GM23248 (cell line): ENCODE measurements around the gene MTERF4. TPM values are rescaled to one million over a fixed set of nuclear protein-coding genes. Genes with fewer than 3 reads are reported as not detected.

Source experiments
- DNase-seq: peaks from one replicate; pipeline ENCODE4 v3.0.0-alpha.2; 2015
- H2AFZ ChIP-seq: fragments of 200-600 bp; sonication (generic); 2 replicates; pipeline ENCODE4 v1.6.1; 2016; ENCODE audit warnings: antibody characterized with exemption
- H3F3A ChIP-seq: fragments of 200-600 bp; sonication (generic); 2 replicates; pipeline ENCODE4 v1.6.1; 2016; ENCODE audit warnings: mild to moderate bottlenecking, antibody characterized with exemption, mixed run types; ENCODE audit not compliant: insufficient read depth
- H3K27ac ChIP-seq: fragments of 200-600 bp; sonication (generic); 2 replicates; pipeline ENCODE4 v1.5.1; 2016; ENCODE audit warnings: mild to moderate bottlenecking
- H3K27me3 ChIP-seq: fragments of 200-600 bp; sonication (generic); replicated peaks from 2 replicates; pipeline ENCODE4 v1.6.1; 2016; ENCODE audit warnings: mild to moderate bottlenecking; ENCODE audit not compliant: insufficient read depth
- H3K36me3 ChIP-seq: fragments of 200-600 bp; sonication (generic); 2 replicates; pipeline ENCODE4 v1.6.1; 2016; ENCODE audit warnings: low read depth, mild to moderate bottlenecking
- H3K4me1 ChIP-seq: fragments of 200-600 bp; sonication (generic); 2 replicates; pipeline ENCODE4 v1.6.1; 2016; ENCODE audit warnings: mild to moderate bottlenecking; ENCODE audit not compliant: insufficient read depth
- H3K4me2 ChIP-seq: fragments of 200-600 bp; sonication (generic); one replicate; pipeline ENCODE4 v1.6.1; 2016; ENCODE audit warnings: mild to moderate bottlenecking; ENCODE audit not compliant: unreplicated experiment
- H3K4me3 ChIP-seq: fragments of 200-600 bp; sonication (generic); 2 replicates; pipeline ENCODE4 v1.5.1; 2016; ENCODE audit warnings: mild to moderate bottlenecking
- H3K79me2 ChIP-seq: fragments of 200-600 bp; sonication (generic); 2 replicates; pipeline ENCODE4 v1.6.1; 2016; ENCODE audit warnings: mild to moderate bottlenecking; ENCODE audit not compliant: insufficient read depth
- H3K9ac ChIP-seq: fragments of 200-600 bp; sonication (generic); 2 replicates; pipeline ENCODE4 v1.6.1; 2016; ENCODE audit warnings: mild to moderate bottlenecking
- H3K9me2 ChIP-seq: fragments of 200-600 bp; sonication (generic); 2 replicates; pipeline ENCODE4 v1.6.1; 2016; ENCODE audit warnings: mixed run types, mild to moderate bottlenecking, moderate library complexity; ENCODE audit not compliant: insufficient read depth
- H3K9me3 ChIP-seq: fragments of 200-600 bp; sonication (generic); one replicate; pipeline ENCODE4 v1.6.1; 2017; ENCODE audit warnings: low read depth
- H4K20me1 ChIP-seq: fragments of 200-600 bp; sonication (generic); 2 replicates; pipeline ENCODE4 v1.6.0; 2016; ENCODE audit not compliant: insufficient read depth
- EZH2 ChIP-seq: fragments of 200-600 bp; sonication (generic); IDR thresholded peaks from 2 replicates; pipeline ENCODE4 v1.6.1; 2018; ENCODE audit warnings: antibody characterized with exemption, mild to moderate bottlenecking; ENCODE audit not compliant: insufficient read depth, poor library complexity, severe bottlenecking
- EZH2phosphoT487 ChIP-seq: fragments of 200-600 bp; sonication (generic); IDR thresholded peaks from 2 replicates; pipeline ENCODE4 v1.6.1; 2018; ENCODE audit warnings: antibody characterized with exemption, moderate library complexity, mild to moderate bottlenecking, low read depth; ENCODE audit not compliant: insufficient read depth
- WGBS, 2 experiments: methylation state at CpG; one replicate each; pipeline ENCODE4 v1.1.6; 2015 to 2017; ENCODE audit warnings: low lambda C conversion rate in 2 of 2, low coverage in 1 of 2; ENCODE audit errors: missing lambda C conversion rate in 2 of 2; 5-methylcytosine and 5-hydroxymethylcytosine counted together
- in situ Hi-C: fragments of 300-500 bp; cut with MboI; formaldehyde crosslinking; loops from 2 replicates; pipeline ENCODE4 v1.15.0; 2020
- polyA plus RNA-seq: library from polyadenylated mRNA; unstranded; fragments of >200 nt; fragmentation: Nextera tagmentation; extraction: Ambion mirVana; gene quantifications from 2 replicates; pipeline ENCODE4 v1.2.1, GENCODE V29; 2016
- total RNA-seq: library from RNA; depleted of rRNA; stranded (reverse); fragments of >200 nt; shearing (Covaris generic); gene quantifications from 2 replicates; pipeline ENCODE4 v1.2.3, GENCODE V29; 2014

The MTERF4 gene
- total and polyA plus RNA-seq, 2 experiments from 2014 or later: 15.1 to 21.0 TPM

DNA sequence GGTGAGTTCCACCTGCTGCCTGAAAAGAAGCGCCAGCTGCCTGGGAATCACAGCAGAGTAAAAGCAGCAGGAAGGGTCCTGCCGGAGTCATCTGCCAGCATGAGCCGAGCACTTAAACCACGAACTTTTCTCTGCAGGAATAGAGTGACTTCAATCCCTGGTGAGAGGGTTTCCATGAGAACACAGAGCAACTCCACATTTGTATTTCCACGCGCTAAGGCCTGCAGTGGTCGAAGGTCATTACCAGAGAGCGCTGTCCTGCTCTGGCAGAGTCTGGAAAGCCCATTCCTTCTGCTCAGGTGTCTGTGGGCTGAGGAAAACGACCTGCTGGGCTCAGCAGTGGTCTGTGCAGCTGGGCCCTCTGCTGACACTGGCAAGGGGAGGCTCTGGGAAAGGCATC, 40.5 kb upstream of the MTERF4 start:
- Histone ChIP-seq H3K79me2 (no peaks in the 10 kb centered on the region), H4K20me1 (no peaks in the 10 kb centered on the region), H3K4me3 (no peak overlapping the region), H3K36me3 (no peaks in the 10 kb centered on the region), H3K27me3 (no peaks in the 10 kb centered on the region), H3K4me2 (no peak overlapping the region), H3K9ac (no peak overlapping the region), H3K9me2 (no peaks in the 10 kb centered on the region), H3K9me3 (no peaks in the 10 kb centered on the region), H3K27ac (no peak overlapping the region), H3K4me1 (no peaks in the 10 kb centered on the region), H3F3A (no peaks in the 10 kb centered on the region), H2AFZ (no peak overlapping the region)
- TF ChIP-seq EZH2: no peak
- TF ChIP-seq EZH2phosphoT487: no peak
- in situ Hi-C loops: no loop called here
- DNase-seq: no peak
- WGBS, 2 experiments: 83 to 86% methylated on average over 9 of the region's 9 CpGs

DNA sequence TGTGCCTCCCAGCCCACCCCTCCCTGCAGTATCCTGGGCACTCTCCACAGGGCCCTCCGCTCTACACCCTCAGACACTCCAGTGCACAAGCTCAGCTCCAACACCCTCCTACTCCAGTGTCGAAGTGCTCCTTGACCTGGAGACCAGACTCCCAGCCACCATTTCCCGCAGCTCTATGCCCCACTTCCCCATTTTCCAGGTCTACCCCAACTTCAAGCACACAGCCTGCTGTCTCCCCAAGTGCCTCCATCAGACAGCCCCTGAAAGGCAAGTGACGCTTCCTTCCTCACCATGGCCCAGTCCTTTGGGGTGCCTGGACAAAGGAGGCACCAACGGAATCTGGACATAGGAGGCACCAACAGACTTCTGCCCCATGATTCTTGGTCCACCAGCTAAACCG, 40.0 kb upstream of the MTERF4 start:
- H3F3A ChIP-seq: no peaks in the 10 kb centered on the region
- no peak for TF ChIP-seq EZH2
- TF ChIP-seq EZH2phosphoT487: no peak
- no peak overlapping the region for H2AFZ ChIP-seq
- H3K9me2 ChIP-seq: no peaks in the 10 kb centered on the region
- WGBS, 2 experiments: 98% methylated on average over 5 to 6 of the region's 6 CpGs
- H3K36me3 ChIP-seq: no peaks in the 10 kb centered on the region
- no peaks in the 10 kb centered on the region for H4K20me1 ChIP-seq
- no peaks in the 10 kb centered on the region for H3K9me3 ChIP-seq
- DNase-seq: no peak
- H3K4me1 ChIP-seq: no peaks in the 10 kb centered on the region
- no peaks in the 10 kb centered on the region for H3K27me3 ChIP-seq
- no peak overlapping the region for H3K9ac ChIP-seq
- H3K4me2 ChIP-seq: no peak overlapping the region
- H3K4me3 ChIP-seq: no peak overlapping the region
- H3K27ac ChIP-seq: no peak overlapping the region
- in situ Hi-C loops: no loop called here
- H3K79me2 ChIP-seq: no peaks in the 10 kb centered on the region

- no peaks in the 10 kb centered on the region for H4K20me1 ChIP-seq
- no peak overlapping the region for H3K27ac ChIP-seq
- H3K36me3 ChIP-seq: no peaks in the 10 kb centered on the region
- no peaks in the 10 kb centered on the region for H3K4me1 ChIP-seq
- no peaks in the 10 kb centered on the region for H3K27me3 ChIP-seq
- H3K9me3 ChIP-seq: no peaks in the 10 kb centered on the region
- no peaks in the 10 kb centered on the region for H3K79me2 ChIP-seq
- H3K9ac ChIP-seq: no peak overlapping the region
- TF ChIP-seq EZH2 (no peak), EZH2phosphoT487 (no peak)
- no peaks in the 10 kb centered on the region for H3K9me2 ChIP-seq
- no peak for DNase-seq
- no peaks in the 10 kb centered on the region for H3F3A ChIP-seq
- H3K4me2 ChIP-seq: no peak overlapping the region
- 97 to 98% methylated on average over 11 to 14 of the region's 14 CpGs for WGBS, 2 experiments
- no peak overlapping the region for H2AFZ ChIP-seq
- no peak overlapping the region for H3K4me3 ChIP-seq
- in situ Hi-C loops: no loop called here
Observed at GRCh38 chr2:241141214-241141770, 39.2 kb upstream of the MTERF4 start.

- WGBS, 2 experiments: 92 to 95% methylated on average over 10 of the region's 10 CpGs
Observed at GRCh38 chr2:241140445-241140840, 38.4 kb upstream of the MTERF4 start.

More at GRCh38 chr2:241140445-241140840, 38.4 kb upstream of the MTERF4 start:
- Histone ChIP-seq H3K9me3 (no peaks in the 10 kb centered on the region), H3K27me3 (no peaks in the 10 kb centered on the region), H3K9ac (no peak overlapping the region), H3K4me3 (no peak overlapping the region), H2AFZ (no peak overlapping the region), H3K4me2 (no peak overlapping the region), H4K20me1 (no peaks in the 10 kb centered on the region), H3K4me1 (no peaks in the 10 kb centered on the region), H3K27ac (no peak overlapping the region), H3K9me2 (no peaks in the 10 kb centered on the region), H3K36me3 (no peaks in the 10 kb centered on the region), H3K79me2 (no peaks in the 10 kb centered on the region), H3F3A (no peaks in the 10 kb centered on the region)
- in situ Hi-C loops: no loop called here
- DNase-seq: no peak
- TF ChIP-seq EZH2 (no peak), EZH2phosphoT487 (no peak)
